GM18951 (cell line): ENCODE results near the gene IMP3.
A peak's percentile ranks its signal among the peaks of the same experiment; 100 is the strongest.

Experiments used
- POLR2A ChIP-seq: IDR thresholded peaks from 4 replicates; pipeline ENCODE4 v1.6.1; 2011; ENCODE audit warnings: mild to moderate bottlenecking; ENCODE audit not compliant: insufficient read length, insufficient read depth; ENCODE audit errors: extremely low read depth
- in situ Hi-C: fragments of 300-500 bp; cut with MboI; formaldehyde crosslinking; loops from one replicate; pipeline ENCODE4 v1.12.0; 2022; ENCODE audit warnings: low sequenced_read_pairs, mixed read lengths, inconsistent platforms; ENCODE audit not compliant: unreplicated experiment

The IMP3 gene

DNA sequence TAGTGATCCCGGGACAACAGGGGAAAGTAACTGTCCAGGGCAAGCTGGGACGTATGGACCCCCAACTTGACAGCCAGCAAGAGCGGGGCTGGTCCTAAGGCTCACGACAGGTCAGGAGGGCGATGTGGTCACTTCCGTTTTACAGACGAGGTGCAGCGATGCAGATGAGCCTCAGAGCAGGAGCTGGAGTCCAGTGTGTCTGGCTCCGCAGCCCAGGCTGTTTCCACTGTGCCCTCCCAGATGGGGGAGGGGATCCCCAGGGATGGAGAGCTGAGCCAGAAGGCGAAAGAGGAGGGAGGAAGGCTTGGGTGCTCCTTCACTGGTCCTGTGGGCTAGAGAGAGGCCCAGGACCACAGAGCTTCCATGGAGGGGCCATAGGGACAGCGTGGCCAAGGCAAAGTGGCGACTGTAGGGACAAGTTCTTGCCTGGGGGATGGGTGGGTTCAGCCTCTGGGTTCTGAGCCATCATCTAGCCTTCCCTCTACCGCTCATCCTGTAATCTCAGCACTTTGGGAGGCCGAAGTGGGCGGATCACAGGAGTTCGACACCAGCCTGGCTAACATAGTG lies 13.4 kb upstream of the IMP3 start:
- no peak for TF ChIP-seq POLR2A
- in situ Hi-C loops: loop anchor here (25.0 kb wide), 1 partner anchor 291 kb away; the partner anchor contains the start of gene MAN2C1

DNA sequence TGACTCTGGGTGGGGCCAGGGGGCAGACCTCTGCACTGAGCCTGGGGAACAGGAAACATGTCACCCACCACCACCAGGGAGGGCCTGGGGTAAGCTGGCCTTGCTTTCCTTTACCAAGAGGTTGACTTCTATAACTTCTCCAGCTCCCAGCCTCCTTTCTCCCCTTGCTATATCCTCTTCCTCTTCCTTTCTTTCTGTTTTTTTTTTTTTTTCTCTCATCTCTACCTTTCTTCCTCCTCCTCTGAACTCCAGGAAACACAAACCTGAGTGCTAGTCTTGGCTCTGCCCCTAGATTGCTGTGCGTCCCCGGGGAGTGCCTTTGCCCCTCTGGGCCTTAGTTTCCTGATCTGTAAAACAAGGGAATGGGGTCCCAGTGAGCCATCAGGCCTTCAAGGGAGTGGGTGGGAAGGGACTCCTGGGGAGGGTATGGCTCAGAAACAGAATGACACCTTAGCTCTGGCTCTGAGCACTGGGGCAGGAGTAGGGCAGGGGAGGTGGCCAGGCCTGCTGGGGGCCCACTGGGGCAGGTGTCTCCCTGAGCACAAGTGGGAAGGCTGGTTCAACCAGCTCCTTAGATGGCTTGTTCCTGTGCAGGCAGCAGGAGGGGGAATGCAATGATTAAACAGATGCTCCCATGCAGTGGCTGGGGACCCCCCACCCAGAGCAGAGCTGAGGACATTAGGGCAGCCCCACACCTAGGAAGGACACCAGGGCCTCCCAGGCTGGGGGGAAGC lies 12.0 kb upstream of the IMP3 start:
- TF ChIP-seq POLR2A: no peak
- in situ Hi-C loops: loop anchor here (25.0 kb wide), 1 partner anchor 290 kb away; the partner anchor contains the start of gene MAN2C1

DNA sequence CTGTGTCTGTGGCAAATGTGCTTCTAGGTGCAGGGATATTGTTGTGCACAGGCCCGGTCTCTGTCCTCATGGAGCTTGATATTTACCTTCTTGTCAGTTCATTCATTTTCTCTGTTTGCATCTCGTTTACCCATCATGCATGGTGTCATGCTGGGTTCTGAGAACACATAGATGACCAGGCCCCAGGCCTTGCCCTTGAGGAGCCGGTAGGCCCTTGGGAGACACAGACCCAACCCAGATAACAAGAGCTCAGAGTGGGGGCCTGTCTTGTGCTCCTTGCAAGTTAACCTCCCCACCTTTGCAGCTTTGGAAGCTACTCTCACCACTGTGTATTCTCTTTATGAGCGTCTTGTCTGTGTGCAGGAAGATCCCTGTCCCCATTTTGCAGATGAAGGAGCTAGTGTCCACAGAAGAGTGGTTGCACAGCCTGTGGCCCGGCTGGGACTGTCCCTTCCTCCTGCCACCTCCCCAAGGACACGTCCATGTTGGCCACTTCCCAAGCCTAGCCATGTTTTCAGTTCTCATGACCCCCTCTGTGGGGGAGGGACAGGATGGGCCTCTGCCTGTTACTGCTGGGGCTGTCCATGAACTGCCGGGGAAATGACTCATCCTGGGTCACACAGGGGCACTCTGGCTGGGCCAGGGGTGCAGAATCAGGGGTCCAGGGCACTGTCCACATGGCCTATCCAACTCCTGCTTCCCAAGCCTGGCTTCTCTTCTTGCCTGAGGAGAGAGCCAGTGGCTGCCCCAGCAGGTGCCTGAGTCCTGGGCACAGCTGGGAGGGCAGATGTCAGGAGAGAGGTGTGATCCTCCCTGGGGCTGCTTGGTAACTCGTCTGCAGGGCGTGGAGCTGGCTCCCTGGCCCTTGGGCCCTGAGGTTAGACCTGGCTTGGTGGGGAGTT lies 11.1 kb upstream of the IMP3 start:
- no peak for TF ChIP-seq POLR2A
- in situ Hi-C loops: loop anchor here (25.0 kb wide), 1 partner anchor 289 kb away; the partner anchor contains the start of gene MAN2C1

DNA sequence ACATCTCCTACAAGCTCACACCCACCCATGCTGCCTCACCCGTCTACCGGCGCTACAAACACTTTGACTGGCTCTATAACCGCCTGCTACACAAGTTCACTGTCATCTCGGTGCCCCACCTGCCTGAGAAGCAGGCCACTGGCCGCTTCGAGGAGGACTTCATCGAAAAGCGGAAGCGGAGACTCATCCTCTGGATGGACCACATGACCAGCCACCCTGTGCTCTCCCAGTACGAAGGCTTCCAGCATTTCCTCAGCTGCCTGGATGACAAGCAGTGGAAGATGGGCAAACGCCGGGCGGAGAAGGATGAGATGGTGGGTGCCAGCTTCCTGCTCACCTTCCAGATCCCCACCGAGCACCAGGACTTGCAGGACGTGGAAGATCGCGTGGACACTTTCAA lies 9.8 kb upstream of the IMP3 start:
- no peak for TF ChIP-seq POLR2A
- in situ Hi-C loops: loop anchor here (25.0 kb wide), 1 partner anchor 288 kb away; the partner anchor contains the start of gene MAN2C1

DNA sequence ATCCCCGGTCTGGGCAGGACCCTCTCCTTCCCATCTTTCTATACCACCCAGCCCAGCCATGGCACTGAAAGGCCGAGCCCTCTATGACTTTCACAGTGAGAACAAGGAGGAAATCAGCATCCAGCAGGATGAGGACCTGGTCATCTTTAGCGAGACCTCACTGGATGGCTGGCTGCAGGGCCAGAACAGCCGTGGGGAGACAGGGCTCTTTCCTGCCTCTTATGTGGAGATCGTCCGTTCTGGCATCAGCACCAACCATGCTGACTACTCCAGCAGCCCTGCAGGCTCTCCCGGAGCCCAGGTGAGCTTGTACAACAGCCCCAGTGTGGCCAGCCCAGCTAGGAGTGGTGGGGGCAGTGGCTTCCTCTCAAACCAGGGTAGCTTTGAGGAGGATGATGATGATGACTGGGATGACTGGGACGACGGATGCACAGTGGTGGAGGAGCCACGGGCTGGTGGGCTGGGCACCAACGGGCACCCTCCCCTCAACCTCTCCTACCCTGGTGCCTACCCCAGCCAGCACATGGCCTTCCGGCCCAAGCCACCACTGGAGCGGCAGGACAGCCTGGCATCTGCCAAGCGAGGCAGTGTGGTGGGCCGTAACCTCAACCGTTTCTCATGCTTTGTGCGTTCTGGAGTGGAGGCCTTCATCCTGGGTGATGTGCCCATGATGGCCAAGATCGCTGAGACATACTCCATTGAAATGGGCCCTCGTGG lies 9.2 kb upstream of the IMP3 start:
- no peak for TF ChIP-seq POLR2A
- in situ Hi-C loops: no loop called here

DNA sequence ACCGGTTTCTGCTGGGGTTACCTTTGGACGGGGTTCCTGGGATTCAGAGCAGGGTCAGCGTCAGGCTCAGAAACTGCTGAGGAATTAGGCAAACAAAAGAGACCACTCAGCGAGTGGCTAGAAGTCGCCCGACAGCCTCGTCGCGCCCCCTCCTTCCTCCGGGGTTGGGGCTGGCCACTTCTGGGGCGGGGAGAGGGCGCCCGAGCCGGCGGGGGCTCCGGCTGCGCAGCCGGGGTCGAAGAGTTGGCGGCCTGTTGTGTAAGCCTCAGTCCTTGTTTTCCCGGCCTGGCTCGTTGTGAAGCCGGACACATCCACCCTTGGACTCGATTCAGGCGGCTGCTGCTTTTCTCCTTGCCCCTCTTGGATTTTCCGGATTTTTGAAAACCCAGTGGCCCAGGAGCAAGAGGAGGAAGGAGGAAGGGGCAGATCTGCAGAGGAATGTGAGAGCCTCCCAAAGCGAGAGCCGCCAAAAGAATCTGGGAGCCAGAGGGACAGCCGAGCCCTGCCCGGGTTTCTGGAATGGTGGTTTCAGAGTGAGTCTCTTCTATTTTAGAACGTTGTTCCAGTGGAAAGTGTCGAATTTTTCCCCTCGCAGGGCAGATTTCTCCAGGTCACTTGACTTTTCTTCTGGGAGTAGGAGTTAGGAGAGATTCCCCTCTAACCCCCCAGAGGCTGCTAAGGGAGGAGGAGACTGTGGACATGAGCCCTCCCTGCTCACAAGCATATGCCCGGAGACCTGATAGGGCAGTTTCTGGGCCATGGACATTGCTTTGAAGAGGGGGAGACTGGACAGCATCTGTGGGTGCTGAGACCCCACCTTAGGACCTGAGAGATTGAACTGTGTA lies 8.4 kb upstream of the IMP3 start:
- in situ Hi-C loops: no loop called here
- TF ChIP-seq POLR2A: no peak

DNA sequence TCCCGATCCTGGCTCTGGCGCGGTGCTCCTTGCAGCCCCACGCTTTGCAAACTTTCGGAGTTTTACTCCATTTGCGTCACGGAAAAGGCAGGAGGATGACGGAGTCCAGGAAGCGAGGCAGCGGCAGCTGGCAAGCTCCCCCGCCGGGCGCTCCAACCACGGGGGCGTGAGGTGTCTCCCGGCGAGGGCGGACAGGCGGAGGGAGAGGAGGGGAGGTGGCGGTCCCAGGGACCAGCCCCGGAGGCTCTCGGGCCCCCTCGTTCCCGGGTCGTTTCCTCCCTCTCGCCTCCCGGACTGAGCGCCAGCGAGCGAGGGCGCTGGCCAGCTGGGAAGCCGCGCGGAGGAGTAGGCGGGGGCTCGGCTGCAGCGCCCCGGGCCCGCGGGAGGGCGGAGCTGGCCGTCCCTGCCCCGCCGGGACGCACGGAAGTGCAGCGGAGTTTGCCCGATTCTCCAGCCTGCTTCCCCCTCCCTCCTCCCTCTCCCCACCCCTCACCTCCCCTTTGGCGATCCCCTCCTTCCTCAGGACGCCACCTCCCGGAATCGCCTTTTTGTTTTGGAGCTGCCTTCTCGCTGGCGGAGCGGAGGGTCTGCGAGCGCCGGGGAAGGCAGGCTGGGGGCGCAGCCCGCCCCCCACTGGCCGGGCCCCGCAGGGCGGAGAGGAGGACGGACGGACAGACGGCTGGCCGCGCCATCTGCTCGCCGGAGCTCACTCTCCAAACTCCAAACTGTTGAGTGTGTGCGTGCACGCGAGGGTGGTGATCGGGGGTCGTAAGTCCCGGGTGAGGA lies 7.5 kb upstream of the IMP3 start, which contains the start of gene SNX33:
TSS of gene SNX33 (plus strand) at position 543 of the 786 bp plus-strand sequence. CDS start 1,191 bp downstream, outside the sequence.
- peak; percentile 27 for TF ChIP-seq POLR2A
- in situ Hi-C loops: no loop called here

DNA sequence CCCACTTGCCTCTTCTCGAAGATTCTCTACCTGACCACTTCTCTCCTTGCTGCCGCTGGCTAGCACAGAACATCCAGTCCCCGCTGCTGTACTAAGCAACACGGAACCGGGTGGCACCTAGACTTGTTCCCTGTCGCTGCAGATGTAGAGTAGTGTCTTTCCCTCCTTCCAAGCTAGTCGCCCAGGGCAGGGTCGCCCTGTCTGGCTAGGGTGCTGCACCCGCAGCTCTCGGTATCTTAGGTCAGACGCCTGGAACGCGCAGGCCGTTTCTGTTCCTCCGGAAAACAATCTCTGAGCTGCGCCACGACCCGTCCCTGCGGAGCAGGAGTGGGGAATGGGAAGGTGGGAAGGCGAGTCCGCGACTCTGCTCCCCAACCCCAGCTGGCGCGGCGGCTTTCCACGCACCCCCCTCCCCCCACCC lies 6.9 kb upstream of the IMP3 start:
- in situ Hi-C loops: no loop called here

DNA sequence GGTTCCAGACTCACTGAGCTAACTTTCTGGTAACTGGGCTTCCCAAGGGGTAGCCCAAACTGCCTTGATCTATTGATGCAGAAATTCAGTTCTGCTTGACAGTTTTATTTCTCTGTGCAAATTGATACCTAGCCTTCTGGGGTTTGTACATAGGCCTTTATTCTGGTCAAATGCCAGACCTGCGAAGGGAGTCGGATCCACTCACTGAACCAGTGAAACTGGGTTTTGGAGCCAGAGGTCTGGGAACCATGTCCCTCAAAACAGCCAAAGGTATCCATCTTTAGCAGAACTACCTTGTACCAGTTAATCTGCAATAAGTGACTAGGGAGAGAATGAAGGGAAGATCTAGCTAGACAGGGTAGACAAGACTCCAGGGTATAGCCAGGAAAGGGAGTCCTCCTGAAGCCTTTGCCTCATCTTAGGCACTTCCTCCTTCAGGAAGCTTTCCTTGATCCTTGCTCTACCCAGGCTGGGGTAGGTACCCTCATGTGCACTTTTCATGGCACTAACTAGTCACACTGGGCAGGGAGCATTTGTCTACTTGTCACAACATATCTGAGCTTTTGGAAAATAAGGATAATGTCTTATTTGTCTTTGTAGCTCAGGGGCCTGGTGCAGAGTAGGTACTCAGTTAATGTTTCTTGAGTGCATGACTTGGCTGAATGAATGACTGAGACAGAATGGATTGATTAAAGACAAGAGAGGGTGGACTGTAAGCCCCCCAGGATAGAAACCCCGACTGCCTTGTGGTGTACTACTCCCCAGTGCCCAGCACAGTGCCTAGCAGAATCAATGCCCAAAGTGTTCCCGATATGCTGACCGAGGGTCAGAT lies 6.3 kb upstream of the IMP3 start:
- in situ Hi-C loops: no loop called here
- no peak for TF ChIP-seq POLR2A

More for the DNA sequence above, 6.9 kb upstream of the IMP3 start:
- no peak for TF ChIP-seq POLR2A

DNA sequence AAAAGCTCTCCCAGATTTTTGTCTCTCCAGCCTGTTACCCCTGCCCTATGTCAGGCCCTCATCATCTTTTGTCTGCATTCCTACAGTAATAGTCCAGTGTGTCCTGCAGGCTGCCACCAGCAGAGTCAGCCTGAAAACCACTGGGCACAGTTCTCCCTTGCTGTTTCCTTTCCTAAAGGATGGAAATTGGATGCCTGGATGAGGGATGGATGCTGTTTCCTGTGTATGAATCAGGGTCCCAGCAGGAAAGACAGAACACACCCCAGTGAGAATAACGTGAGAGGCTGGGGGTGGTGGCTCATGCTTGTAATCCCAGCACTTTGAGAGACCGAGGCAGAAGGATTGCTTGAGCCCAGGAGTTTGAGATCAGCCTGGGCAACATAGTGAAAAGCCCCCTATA lies 4.4 kb upstream of the IMP3 start:
- in situ Hi-C loops: no loop called here
- no peak for TF ChIP-seq POLR2A

DNA sequence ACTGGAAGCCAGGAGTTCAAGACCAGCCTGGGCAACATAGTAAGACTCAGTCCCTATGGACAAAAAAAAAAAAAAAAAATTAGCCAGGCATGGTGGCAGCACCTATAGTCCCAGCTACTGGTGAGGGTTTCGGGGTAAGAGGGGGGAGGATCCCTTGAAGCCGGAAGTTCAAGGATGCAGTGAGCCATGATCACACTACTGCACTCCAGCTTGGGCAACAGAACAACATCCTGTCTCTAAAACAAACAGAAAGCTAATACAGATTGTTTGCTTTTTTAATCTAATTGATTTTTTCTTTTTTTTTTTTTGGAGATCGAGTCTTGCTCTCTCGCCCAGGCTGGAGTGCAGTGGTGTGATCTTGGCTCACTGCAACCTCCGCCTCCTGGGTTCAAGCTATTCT lies 1.6 kb upstream of the IMP3 start:
- in situ Hi-C loops: no loop called here
- no peak for TF ChIP-seq POLR2A

DNA sequence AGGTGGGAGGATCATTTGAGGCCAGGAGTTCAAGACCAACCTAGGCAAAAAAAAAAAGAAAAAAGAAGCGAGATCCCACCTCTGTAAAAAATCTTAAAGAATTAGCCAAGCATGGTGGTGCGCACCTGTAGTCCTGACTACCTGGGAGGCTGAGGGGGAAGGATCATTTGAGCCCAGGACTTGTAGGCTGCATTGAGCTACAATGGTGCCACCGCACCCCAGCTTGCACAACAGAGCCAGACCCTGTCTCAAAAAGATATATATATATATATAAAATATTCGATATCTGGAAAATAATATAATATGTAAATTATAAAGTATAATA lies 1.1 kb upstream of the IMP3 start:
- in situ Hi-C loops: no loop called here
- no peak for TF ChIP-seq POLR2A
